HG03060 (cell line): Measurements from ENCODE around the gene L3MBTL2.
A peak's percentile ranks its signal among the peaks of the same experiment; 100 is the strongest.
"Not testable (repeated sequence)": the region's sequence is repeated elsewhere in the genome, so short reads cannot be mapped to it uniquely, and the experiment has no call there.

ENCODE experiments used
- ATAC-seq: cut with Tn5 transposase; IDR thresholded peaks from one replicate; pipeline ENCODE4 v1.9.1; 2021; ENCODE audit warnings: low read depth, moderate number of reproducible peaks; ENCODE audit not compliant: unreplicated experiment

The L3MBTL2 gene

GRCh38 chr22:41204992-41205900, at the start of gene L3MBTL2:
L3MBTL2 (plus strand) TSS chr22:41205312; CDS start chr22:41205363, 51 bp downstream.
- ATAC-seq: peak; percentile 77

GRCh38 chr22:41157083-41157482, 48.0 kb upstream of the L3MBTL2 start:
- ATAC-seq: no peak

- ATAC-seq: no peak
Observed at GRCh38 chr22:41169157-41169556, 36.0 kb upstream of the L3MBTL2 start.

GRCh38 chr22:41171996-41172395, 33.1 kb upstream of the L3MBTL2 start:
- no peak for ATAC-seq

- no peak for ATAC-seq
Observed at GRCh38 chr22:41175546-41175945, 29.6 kb upstream of the L3MBTL2 start.

- ATAC-seq: no peak
Observed at GRCh38 chr22:41177040-41177621, 28.0 kb upstream of the L3MBTL2 start.

- ATAC-seq: no peak
Observed at GRCh38 chr22:41177622-41178424, 27.3 kb upstream of the L3MBTL2 start.

GRCh38 chr22:41178425-41178975, 26.6 kb upstream of the L3MBTL2 start:
- no peak for ATAC-seq

- not testable (repeated sequence) for ATAC-seq
Observed at GRCh38 chr22:41180362-41180761, 24.8 kb upstream of the L3MBTL2 start.

GRCh38 chr22:41180926-41181325, 24.2 kb upstream of the L3MBTL2 start:
- ATAC-seq: no peak

- ATAC-seq: no peak
Observed at GRCh38 chr22:41181349-41182241, 23.5 kb upstream of the L3MBTL2 start.

- no peak for ATAC-seq
Observed at GRCh38 chr22:41184679-41185078, 20.4 kb upstream of the L3MBTL2 start.

- ATAC-seq: no peak
Observed at GRCh38 chr22:41191467-41191866, 13.6 kb upstream of the L3MBTL2 start.

- ATAC-seq: no peak
Observed at GRCh38 chr22:41193829-41194228, 11.3 kb upstream of the L3MBTL2 start.

- ATAC-seq: no peak
Observed at GRCh38 chr22:41197038-41197972, 7.8 kb upstream of the L3MBTL2 start.

GRCh38 chr22:41198027-41198580, 7.0 kb upstream of the L3MBTL2 start:
- ATAC-seq: no peak

- ATAC-seq: no peak
Observed at GRCh38 chr22:41201141-41201540, 4.0 kb upstream of the L3MBTL2 start.

- no peak for ATAC-seq
Observed at GRCh38 chr22:41203118-41203517, 2.0 kb upstream of the L3MBTL2 start.
